Mucosa of descending colon (tissue), 3 donors: ENCODE measurements around the gene NRG4. TPM values are rescaled to one million over a fixed set of nuclear protein-coding genes. Genes with fewer than 3 reads are reported as not detected.

ENCODE experiments used
- ATAC-seq: fragments of 200-7000 bp; cut with Tn5 transposase; one replicate; pipeline ENCODE4 v1.9.1; 2020; ENCODE audit warnings: mild to moderate bottlenecking, moderate library complexity
- DNase-seq, 3 donors: peaks; one replicate each; pipeline ENCODE4 v3.0.0-alpha.2; 2020
- H3K36me3 ChIP-seq: fragments of 200-600 bp; one replicate; pipeline ENCODE4 v1.8.0; 2021; ENCODE audit warnings: low read depth, mild to moderate bottlenecking
- H3K4me1 ChIP-seq: fragments of 200-600 bp; one replicate; pipeline ENCODE4 v1.8.0; 2021; ENCODE audit warnings: low read depth, mild to moderate bottlenecking
- H3K4me3 ChIP-seq: fragments of 200-600 bp; one replicate; pipeline ENCODE4 v1.8.0; 2021; ENCODE audit warnings: mild to moderate bottlenecking
- H3K9me3 ChIP-seq: fragments of 200-600 bp; one replicate; pipeline ENCODE4 v1.8.0; 2021; ENCODE audit warnings: mild to moderate bottlenecking
- CTCF ChIP-seq: fragments of 200-600 bp; IDR thresholded peaks from one replicate; pipeline ENCODE4 v1.8.0; 2022; ENCODE audit warnings: antibody characterized with exemption, mild to moderate bottlenecking
- intact Hi-C, 2 donors: fragments of 100-400 bp; cut with DNase I in 1 of 2; cut with micrococcal nuclease in 1 of 2; formaldehyde crosslinking; loops; one replicate each; pipeline versions ENCODE4 v1.11.0 to v1.11.1; 2022; cut with DNase I, micrococcal nuclease
- total RNA-seq, 3 donors: library from RNA; stranded (reverse); fragmentation: NEBNext Ultra II Directional in 2 of 3; extraction: Animal tissue kit (Norgen Biotek cat#: 25700) in 2 of 3; gene quantifications; one replicate each; pipeline versions ENCODE4 v1.2.1 to v1.2.4, GENCODE V29; 2021 to 2023
- donor health status: DM: no; HTN: no; CAD: no; lungs with moderate emphysema.
- donor health status: DM: no; HTN: no; CAD: no.
- donor health status: DM: no; HTN: yes; CAD: no.

Gene NRG4
- total RNA-seq, 3 donors from 2014 or later, result 0.95 to 3.3 (median 3.1) TPM

- ATAC-seq, result no peak
- TF ChIP-seq CTCF, result no peak
- DNase-seq, result no peak
- intact Hi-C loops, result no loop called here
- H3K36me3 ChIP-seq, result no peaks in the 10 kb centered on the region
- H3K4me1 ChIP-seq, result no peaks in the 10 kb centered on the region
- H3K4me3 ChIP-seq, result no peak overlapping the region
- no peaks in the 10 kb centered on the region for H3K9me3 ChIP-seq
Measured at GRCh38 chr15:75929799-75930565, 82.2 kb downstream of the NRG4 start.

GRCh38 chr15:75928680-75929608 lies 83.3 kb downstream of the NRG4 start:
- no peak overlapping the region for H3K4me3 ChIP-seq
- peak; percentile 66 for ATAC-seq
- H3K4me1 ChIP-seq, result no peaks in the 10 kb centered on the region
- TF ChIP-seq CTCF, result no peak
- DNase-seq, result peak in 1 of 3 donors; percentile 59
- intact Hi-C loops, result no loop called here
- H3K9me3 ChIP-seq, result no peaks in the 10 kb centered on the region
- no peaks in the 10 kb centered on the region for H3K36me3 ChIP-seq

GRCh38 chr15:75927601-75928000 lies 84.6 kb downstream of the NRG4 start:
- H3K4me1 ChIP-seq, result peaks cover 4% of the 10 kb centered on the region
- intact Hi-C loops, result no loop called here
- no peak for TF ChIP-seq CTCF
- no peaks in the 10 kb centered on the region for H3K9me3 ChIP-seq
- no peak overlapping the region for H3K4me3 ChIP-seq
- no peak for DNase-seq
- no peak for ATAC-seq
- no peaks in the 10 kb centered on the region for H3K36me3 ChIP-seq

GRCh38 chr15:75926931-75927330 lies 85.3 kb downstream of the NRG4 start:
- intact Hi-C loops, result no loop called here
- ATAC-seq, result no peak
- no peak for TF ChIP-seq CTCF
- Histone ChIP-seq H3K9me3 (no peaks in the 10 kb centered on the region), H3K4me3 (no peak overlapping the region), H3K4me1 (peaks cover 11% of the 10 kb centered on the region), H3K36me3 (no peaks in the 10 kb centered on the region)
- no peak for DNase-seq

- TF ChIP-seq CTCF, result no peak
- Histone ChIP-seq H3K9me3 (no peaks in the 10 kb centered on the region), H3K4me3 (no peak overlapping the region), H3K4me1 (peaks cover 12% of the 10 kb centered on the region), H3K36me3 (no peaks in the 10 kb centered on the region)
- ATAC-seq, result no peak
- intact Hi-C loops, result no loop called here
- DNase-seq, result no peak
Measured at GRCh38 chr15:75925440-75925839, 86.8 kb downstream of the NRG4 start.
